Suprapubic skin (tissue), 4 donors: ENCODE measurements around the gene LGALS7. TPM values are rescaled to one million over a fixed set of nuclear protein-coding genes. Genes with fewer than 3 reads are reported as not detected.

Experiments
- DNase-seq, 2 donors: peaks; one replicate each; pipeline ENCODE4 v3.0.0-alpha.2; 2019; ENCODE audit warnings: low spot score in 2 of 2
- H3K27ac ChIP-seq: fragments of 200-600 bp; sonication (generic); one replicate; pipeline ENCODE4 v1.5.1; 2019
- H3K27me3 ChIP-seq: fragments of 200-600 bp; sonication (generic); one replicate; pipeline ENCODE4 v1.5.1; 2019
- H3K36me3 ChIP-seq: fragments of 200-600 bp; sonication (generic); one replicate; pipeline ENCODE4 v1.5.1; 2019
- H3K4me1 ChIP-seq: fragments of 200-600 bp; sonication (generic); one replicate; pipeline ENCODE4 v1.5.1; 2019
- H3K4me3 ChIP-seq: fragments of 200-600 bp; sonication (generic); one replicate; pipeline ENCODE4 v1.5.1; 2019; ENCODE audit warnings: mild to moderate bottlenecking
- H3K9me3 ChIP-seq: fragments of 200-600 bp; sonication (generic); one replicate; pipeline ENCODE4 v1.5.1; 2019
- EP300 ChIP-seq: sonication (generic); formaldehyde crosslinking; IDR thresholded peaks from one replicate; pipeline ENCODE4 v1.6.1; 2017; ENCODE audit warnings: antibody characterized with exemption
- POLR2A ChIP-seq, 2 donors: fragments of 450-650 bp; IDR thresholded peaks; one replicate each; pipeline ENCODE4 v1.6.1; 2017; ENCODE audit warnings: antibody characterized with exemption in 2 of 2, mild to moderate bottlenecking in 2 of 2, moderate library complexity in 2 of 2
- POLR2AphosphoS5 ChIP-seq, 3 donors: sonication (generic); formaldehyde crosslinking; IDR thresholded peaks; one replicate each; pipeline ENCODE4 v1.6.1; 2017; ENCODE audit warnings: antibody characterized with exemption in 3 of 3
- WGBS: methylation state at CpG from one replicate; pipeline ENCODE4 v1.1.5; 2018; 5-methylcytosine and 5-hydroxymethylcytosine counted together
- total RNA-seq, 4 donors: library from RNA; depleted of rRNA; stranded (reverse); fragments of >200 nt; gene quantifications; one replicate each; pipeline ENCODE4 v1.1.0, GENCODE V29; 2016
- TF ChIP-seq, protein P1 (sequence below), 2 donors: fragments of 200-600 bp in 1 of 2; fragments of 450-650 bp in 1 of 2; sonication (generic) in 1 of 2; IDR thresholded peaks; one replicate each; pipeline ENCODE4 v1.5.1; 2016 to 2019; ENCODE audit warnings: antibody characterized with exemption in 2 of 2, mild to moderate bottlenecking in 1 of 2, moderate library complexity in 1 of 2

The LGALS7 gene
- total RNA-seq, 4 donors from 2014 or later: 51.3 to 1,491 (median 446) TPM

DNA sequence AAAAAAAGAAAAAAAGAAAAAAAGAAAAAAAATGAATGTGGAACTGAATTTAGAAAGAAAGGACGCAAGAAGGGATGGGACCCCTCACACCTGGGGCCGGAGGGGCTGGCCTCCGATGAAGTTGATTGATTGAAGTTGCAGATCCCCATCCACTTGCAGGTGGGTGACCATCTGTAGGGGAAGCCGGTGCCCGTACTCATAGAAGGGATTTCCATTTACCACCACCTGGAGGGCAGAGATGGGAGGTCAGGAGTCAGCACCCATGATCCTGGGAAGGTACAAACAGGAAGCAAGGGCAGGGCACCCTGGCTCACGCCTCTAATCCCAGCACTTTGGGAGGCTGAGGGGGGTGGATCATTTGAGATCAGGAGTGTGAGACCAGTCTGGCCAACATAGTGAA is 33.1 kb upstream of the LGALS7 start:
- Histone ChIP-seq H3K9me3 (no peaks in the 10 kb centered on the region), H3K4me1 (no peaks in the 10 kb centered on the region), H3K36me3 (no peaks in the 10 kb centered on the region)

DNA sequence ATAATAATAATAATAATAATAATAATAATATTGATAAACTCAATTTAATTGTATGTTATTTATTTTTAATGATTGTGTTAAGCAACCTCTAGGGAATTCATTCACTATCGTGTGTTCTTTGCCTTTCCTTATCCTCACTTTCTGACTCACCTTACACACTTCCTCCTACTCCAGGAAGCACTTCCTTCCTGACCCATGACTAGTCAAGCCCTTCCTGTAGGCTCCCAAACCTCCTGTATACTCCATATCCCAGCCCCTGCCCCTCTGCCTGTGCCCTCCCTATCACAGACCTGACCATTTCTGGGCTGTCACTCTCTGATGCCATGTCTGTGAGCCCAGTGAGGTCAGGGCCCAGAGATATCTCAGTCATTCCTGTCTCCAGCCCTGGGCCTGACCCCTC is 31.9 kb upstream of the LGALS7 start:
- DNase-seq: no peak
- Histone ChIP-seq H3K4me1 (no peaks in the 10 kb centered on the region), H3K27me3 (no peaks in the 10 kb centered on the region), H3K9me3 (no peaks in the 10 kb centered on the region), H3K27ac (no peak overlapping the region), H3K36me3 (no peaks in the 10 kb centered on the region), H3K4me3 (no peak overlapping the region)
- TF ChIP-seq POLR2AphosphoS5 (IDR thresholded peaks at IDR 0.05) (no peak), EP300 (no peak), POLR2A (IDR thresholded peaks at IDR 0.05) (no peak)
- TF ChIP-seq, protein P1, sequence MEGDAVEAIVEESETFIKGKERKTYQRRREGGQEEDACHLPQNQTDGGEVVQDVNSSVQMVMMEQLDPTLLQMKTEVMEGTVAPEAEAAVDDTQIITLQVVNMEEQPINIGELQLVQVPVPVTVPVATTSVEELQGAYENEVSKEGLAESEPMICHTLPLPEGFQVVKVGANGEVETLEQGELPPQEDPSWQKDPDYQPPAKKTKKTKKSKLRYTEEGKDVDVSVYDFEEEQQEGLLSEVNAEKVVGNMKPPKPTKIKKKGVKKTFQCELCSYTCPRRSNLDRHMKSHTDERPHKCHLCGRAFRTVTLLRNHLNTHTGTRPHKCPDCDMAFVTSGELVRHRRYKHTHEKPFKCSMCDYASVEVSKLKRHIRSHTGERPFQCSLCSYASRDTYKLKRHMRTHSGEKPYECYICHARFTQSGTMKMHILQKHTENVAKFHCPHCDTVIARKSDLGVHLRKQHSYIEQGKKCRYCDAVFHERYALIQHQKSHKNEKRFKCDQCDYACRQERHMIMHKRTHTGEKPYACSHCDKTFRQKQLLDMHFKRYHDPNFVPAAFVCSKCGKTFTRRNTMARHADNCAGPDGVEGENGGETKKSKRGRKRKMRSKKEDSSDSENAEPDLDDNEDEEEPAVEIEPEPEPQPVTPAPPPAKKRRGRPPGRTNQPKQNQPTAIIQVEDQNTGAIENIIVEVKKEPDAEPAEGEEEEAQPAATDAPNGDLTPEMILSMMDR (IDR thresholded peaks at IDR 0.05): no peak
- 51% methylated on average over 1 of the region's 1 CpG for WGBS

More for the DNA sequence above, 33.1 kb upstream of the LGALS7 start:
- TF ChIP-seq POLR2A (IDR thresholded peaks at IDR 0.05): no peak
- no peak for TF ChIP-seq EP300
- TF ChIP-seq, protein P1 (IDR thresholded peaks at IDR 0.05): no peak
- TF ChIP-seq POLR2AphosphoS5 (IDR thresholded peaks at IDR 0.05): no peak
- 88% methylated on average over 6 of the region's 6 CpGs for WGBS
- Histone ChIP-seq H3K27me3 (no peaks in the 10 kb centered on the region), H3K4me3 (no peak overlapping the region), H3K27ac (no peak overlapping the region)
- no peak for DNase-seq

DNA sequence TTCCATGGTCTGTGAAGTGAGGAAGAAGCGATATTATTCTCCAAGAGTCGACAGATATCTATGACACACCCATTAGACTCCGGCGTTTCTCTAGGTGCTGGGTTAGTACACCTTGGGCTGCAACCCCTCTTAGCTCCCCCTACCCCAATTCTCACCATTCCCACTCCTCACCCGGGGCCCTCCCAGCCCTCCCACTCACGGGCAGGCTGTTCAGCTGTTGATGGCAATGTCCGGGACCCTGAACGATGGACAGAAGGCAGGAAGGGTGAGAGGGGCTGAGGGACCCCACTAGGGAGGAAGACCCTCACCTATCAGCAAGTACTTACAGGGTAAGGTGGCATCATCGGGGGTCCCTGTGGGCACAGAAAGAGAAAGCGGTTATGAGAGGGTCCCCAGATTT is 30.2 kb upstream of the LGALS7 start:
- no peaks in the 10 kb centered on the region for H3K36me3 ChIP-seq
- no peak for DNase-seq
- no peaks in the 10 kb centered on the region for H3K9me3 ChIP-seq
- TF ChIP-seq, protein P1 (IDR thresholded peaks at IDR 0.05): no peak
- WGBS: 94% methylated on average over 10 of the region's 10 CpGs
- H3K4me3 ChIP-seq: no peak overlapping the region
- H3K27ac ChIP-seq: no peak overlapping the region
- no peaks in the 10 kb centered on the region for H3K27me3 ChIP-seq
- H3K4me1 ChIP-seq: peaks cover 8% of the 10 kb centered on the region

DNA sequence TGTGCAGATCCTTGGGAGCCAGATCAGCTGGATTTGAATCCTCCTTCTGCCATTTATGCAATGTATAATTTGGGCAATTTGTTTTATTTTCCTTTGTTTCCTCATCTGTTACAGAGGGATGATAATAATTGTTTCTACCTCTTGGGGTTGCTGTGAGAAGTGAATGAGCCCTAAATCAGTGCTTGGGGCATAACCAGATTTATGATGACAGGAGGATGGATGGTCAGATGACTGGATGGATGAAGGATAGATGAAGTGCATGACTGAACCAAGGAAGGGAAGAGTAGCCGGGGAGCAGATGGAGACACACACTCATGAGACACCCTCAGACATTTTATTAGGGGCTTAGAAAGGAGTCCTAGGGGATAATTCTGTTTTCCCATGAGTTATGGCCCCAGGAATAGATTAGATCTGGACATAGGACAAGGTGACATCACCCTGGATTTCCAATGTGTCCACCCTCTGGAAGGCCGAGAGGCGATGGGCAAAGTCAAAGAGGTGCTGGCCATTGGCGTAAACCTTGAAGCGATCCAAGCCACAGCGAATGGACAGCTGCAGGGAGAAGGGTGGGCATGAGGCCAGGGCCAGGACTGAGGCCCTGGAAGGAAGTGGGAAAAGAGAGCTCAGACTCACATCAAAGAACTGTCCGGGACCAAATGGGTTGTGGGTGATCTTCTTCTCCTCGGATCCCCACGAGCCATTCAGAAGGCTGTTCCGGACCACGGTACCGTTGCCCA is 28.2 kb upstream of the LGALS7 start:
- Histone ChIP-seq H3K4me3 (no peak overlapping the region), H3K27me3 (no peaks in the 10 kb centered on the region), H3K27ac (no peak overlapping the region), H3K4me1 (peaks cover 8% of the 10 kb centered on the region), H3K9me3 (no peaks in the 10 kb centered on the region), H3K36me3 (no peaks in the 10 kb centered on the region)
- no peak for DNase-seq
- WGBS: 95% methylated on average over 12 of the region's 12 CpGs
- TF ChIP-seq POLR2AphosphoS5 (IDR thresholded peaks at IDR 0.05) (no peak), POLR2A (IDR thresholded peaks at IDR 0.05) (no peak), EP300 (no peak)
- TF ChIP-seq, protein P1 (IDR thresholded peaks at IDR 0.05): no peak

DNA sequence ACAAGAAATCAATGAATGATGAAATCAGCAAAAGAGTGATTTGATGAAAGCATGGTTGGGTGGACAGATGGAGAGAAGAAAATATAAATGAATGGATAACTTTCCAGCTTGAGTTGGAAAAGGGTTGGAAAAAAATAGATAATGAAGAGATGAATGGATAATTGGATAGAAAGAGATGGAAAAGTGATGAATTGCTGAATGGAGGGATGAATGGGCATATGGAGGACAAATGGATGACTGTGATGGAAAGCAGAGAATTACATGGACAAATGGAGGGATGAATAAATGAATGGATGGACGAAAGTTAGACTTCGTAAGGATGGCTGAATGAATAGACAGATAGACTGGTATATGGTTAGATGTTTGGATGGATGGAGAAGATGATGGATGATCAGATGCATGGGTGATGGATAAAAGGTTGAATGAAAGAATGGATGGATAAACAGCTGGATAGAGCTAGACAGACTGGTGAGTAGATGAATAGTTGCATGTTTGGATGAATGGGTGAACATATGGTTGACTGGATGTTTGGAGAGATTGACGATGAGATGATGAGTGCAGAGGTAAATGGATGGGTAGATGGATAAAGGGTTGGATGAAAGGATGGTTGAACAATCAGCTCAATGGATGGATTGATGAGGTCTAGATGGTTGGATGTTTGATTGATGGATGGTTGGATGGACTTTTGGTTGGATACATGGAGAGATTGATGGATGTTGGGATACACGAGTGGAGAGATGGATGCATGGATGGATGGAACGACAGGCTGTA is 27.4 kb upstream of the LGALS7 start:
- no peak overlapping the region for H3K27ac ChIP-seq
- DNase-seq: no peak
- TF ChIP-seq EP300 (no peak), POLR2A (IDR thresholded peaks at IDR 0.05) (no peak), POLR2AphosphoS5 (IDR thresholded peaks at IDR 0.05) (no peak)
- TF ChIP-seq, protein P1 (IDR thresholded peaks at IDR 0.05): no peak
- peaks cover 8% of the 10 kb centered on the region for H3K4me1 ChIP-seq
- no peak overlapping the region for H3K4me3 ChIP-seq
- H3K36me3 ChIP-seq: no peaks in the 10 kb centered on the region
- 92% methylated on average over 5 of the region's 5 CpGs for WGBS
- no peaks in the 10 kb centered on the region for H3K9me3 ChIP-seq
- H3K27me3 ChIP-seq: no peaks in the 10 kb centered on the region
